Stimulated activated CD4-positive, alpha-beta T cell treated with anti-CD3 and anti-CD28 coated beads, Interleukin-2, amount 100 ng/mL, for 24 hours (primary cell): ENCODE measurements around the gene HDAC7.
A peak's percentile ranks its signal among the peaks of the same experiment; 100 is the strongest.

ENCODE experiments used
- DNase-seq, 2 donors: peaks; one replicate each; pipeline ENCODE4 v3.0.0-alpha.2; 2020

The HDAC7 gene

DNA sequence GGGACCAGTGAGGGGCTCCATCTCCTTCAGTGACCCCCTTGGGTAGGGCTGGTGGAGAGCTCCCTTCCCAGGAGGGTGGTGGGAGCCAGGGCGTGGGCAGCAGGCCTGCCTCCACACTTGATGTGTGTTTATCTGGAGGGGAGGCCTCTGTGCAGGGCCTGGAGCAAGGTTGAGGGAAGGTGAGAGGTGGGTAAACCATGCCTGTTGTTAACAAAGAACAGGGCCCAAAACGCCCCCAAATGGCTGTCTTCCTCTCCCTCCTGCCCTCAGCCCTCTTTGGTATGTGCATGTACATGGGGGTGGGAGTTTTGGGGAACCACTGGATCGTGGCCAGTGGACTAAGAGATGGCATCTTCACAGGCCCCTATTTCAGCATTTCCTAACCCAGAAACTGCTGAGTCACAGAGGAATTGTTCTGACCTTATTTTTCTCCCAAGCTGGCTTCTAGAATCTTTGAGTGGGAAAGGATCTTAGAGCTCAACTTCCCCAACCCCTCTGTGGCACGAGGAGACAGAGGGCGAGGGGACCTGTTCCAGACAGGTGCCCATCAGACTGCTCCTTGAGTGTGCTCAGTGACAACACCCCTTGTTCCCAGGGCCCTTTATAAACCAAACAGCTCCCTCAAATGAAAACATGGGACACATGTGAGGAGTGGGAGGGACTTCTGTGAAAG lies 43.1 kb downstream of the HDAC7 start:
- DNase-seq = no peak

DNA sequence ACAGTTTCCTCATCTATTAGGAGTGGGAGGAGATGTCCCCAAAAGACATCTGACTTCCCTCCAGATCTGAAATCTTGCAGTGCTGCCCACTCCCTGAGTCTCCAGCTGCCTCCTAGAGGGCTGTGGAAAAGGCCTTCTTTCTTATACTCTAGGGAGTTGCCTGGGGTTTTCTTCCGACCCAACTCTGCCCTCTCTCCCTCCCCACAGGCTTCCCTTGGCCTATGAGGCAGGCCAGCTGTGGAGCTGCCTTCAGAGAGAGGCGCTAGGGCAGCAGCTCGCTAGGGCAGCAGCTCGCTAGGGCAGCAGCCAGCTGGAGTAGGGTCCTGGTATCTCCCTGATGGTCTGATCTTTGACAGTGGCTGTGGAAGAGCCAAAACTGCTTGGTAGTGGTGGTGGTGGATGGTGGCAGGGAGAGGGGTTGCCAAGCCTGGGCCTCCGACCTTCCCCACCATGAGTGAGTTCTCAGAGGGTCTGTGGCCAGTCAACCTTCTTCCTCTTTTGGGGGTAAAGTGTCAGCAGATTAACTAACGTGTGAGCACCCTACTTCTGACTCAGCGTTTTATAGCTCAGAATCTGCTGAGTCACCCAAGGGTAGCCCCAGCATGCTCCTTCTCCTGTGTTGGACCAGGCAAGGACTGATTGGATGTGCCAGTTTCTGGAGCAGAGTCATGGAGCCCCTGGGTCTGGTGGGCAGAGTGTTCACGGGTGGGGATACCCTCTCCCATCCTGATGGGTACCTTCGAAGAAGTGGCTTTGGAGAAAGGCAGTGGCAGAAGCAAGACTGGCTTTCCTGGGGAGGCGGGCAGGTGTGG lies 44.4 kb downstream of the HDAC7 start:
- no peak for DNase-seq

DNA sequence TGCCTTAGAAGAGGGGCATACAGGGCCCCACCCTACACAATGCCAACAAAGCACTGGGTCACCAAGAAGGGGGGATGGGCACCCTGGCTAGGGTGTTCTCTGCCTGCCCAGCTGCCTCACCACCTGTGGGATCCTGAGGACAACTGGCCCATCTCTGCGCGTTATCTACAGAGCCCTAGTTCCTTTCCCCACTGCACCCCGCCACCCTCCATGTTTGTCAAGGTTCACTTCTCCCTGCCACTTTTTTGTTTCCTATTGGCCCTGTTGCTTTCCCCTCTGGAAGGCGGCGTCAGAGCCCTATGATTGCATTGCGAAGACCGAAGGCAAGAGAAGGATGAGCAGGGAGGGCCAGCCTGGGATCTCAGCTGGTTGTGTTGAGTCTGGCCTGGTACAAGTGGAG lies 45.0 kb downstream of the HDAC7 start:
- DNase-seq = no peak

DNA sequence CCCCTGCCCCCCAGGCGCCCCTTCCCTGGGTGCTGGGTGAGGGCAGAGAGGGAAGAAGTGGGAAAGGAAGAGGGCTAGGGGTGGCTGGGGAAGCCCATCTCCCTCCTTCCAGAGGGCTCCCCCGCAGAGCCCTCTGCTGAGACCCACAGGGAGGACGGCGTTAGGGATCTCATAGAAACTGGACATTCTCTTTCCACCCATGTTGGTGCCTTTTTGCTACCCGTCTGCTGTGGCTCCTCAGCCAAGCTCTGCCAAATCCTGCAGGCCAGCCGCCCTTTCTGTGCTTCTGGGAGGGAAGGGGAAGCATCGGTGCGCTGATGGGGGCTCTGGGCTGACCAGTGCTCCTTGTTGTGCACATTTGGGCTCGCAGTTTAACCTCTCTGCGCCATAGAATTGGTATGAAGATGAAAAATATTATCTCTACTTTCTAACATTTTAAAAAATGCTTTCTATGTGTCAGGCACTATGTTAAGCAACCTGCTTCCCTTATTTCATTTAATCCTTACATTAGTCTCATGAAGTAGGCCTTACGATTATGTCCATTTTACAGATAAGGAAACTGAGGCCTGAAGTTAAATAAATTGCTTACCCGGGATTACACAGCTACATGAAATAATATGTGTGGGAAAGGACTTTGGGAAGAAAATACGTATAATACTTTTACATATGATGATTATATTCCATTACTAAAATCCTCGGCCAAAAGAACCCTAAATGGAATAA lies 45.7 kb downstream of the HDAC7 start:
- DNase-seq = no peak

DNA sequence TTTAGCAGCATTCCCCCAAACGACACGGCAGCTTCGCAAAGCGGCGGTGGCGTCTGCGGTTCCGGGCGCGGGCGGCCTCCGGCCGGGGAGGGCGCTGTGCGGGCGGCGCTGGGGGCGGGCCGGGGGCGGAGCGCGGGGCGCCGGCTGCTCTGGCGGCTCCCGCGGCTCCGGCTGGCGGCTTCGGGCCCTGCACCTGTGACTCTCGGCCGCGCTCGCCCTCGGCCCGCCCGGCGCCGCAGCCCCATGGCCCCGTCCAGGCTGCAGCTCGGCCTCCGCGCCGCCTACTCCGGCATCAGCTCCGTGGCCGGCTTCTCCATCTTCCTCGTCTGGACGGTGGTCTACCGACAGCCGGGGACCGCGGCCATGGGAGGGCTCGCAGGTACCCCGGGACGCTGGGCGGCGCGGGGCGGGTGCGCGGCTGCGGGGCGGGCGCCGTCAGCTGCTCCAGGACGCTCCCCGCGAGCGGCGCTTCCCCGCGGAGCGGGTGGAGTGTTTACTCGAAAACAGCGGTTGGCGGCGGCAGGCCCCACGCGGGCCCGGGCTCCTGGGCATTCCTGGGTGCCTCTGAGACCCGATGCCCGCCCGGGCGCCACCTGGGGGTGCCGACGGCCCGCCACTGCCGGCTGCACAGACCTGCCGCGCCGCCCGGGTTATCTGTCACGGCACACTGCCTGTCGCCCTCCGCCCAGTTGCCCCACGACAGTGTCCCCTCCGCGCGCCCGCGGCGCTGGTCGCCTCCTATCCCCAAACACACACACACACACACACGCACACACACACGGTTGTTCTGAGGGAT lies 46.4 kb downstream of the HDAC7 start, which contains the start of gene SLC48A1:
SLC48A1 (plus strand) TSS at position 177 of the 796 bp plus-strand sequence; CDS start at position 244, 67 bp downstream.
- peak; percentile 71 to 80 for DNase-seq

DNA sequence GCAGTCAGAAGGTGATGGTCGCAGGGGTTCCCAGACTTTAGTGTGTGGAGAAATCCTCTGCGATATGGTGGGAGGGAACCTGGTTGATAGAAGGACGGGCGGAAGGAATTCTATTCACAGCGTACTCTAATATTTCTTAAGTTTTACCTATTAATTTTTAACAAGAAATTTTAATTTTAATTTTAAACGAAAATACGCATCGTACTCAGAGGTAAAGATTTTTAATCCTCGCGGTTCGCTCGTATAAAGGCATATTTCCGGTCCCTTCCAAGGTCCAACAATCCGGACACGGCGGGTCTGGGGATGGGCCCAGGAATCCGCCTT lies 47.0 kb downstream of the HDAC7 start:
- no peak for DNase-seq

DNA sequence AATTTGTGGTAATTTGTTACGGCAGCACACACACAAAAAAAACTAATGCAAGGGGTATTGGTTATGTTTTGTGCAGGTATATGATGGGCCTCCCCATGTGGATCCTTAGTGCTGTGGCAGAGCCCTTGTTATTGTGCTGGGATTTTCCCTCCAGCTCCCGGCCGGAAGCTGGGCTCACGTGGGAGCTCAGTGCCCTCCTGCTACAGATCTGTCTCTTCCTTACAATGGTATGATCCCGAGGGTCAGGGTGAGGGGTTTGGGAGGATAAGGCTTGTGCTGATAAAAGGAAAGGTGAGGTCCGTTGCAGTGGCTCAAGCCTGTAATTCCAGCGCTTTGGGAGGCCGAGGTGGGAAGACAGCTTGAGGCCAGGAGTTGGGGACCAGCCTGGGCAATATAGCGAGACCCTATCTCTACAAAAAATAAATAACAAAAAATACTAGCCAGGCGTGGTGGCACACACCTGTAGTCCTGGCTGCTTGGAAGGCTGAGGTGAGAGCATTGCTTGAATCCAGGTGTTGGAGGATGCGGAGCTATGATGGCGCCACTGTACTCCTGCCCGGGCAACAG lies 47.5 kb downstream of the HDAC7 start:
- no peak for DNase-seq

DNA sequence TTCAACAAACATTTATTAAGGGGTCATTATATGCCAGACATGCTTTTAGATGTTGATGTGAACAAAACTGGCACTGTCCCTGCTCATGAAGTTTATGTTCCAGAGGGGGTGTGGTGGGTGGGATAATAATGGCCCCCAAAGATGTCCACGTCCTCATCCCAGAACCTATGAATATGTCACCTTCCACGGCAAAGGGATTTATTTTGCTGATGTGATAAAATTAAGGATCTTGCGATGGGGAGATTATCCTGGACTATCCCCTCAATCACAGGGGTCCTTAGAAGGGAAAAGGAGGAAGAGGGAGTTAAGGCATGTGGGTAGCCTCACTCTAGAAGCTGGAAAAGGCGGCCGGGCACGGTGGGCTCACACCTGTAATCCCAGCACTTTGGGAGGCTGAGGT lies 48.4 kb downstream of the HDAC7 start:
- DNase-seq = no peak

DNA sequence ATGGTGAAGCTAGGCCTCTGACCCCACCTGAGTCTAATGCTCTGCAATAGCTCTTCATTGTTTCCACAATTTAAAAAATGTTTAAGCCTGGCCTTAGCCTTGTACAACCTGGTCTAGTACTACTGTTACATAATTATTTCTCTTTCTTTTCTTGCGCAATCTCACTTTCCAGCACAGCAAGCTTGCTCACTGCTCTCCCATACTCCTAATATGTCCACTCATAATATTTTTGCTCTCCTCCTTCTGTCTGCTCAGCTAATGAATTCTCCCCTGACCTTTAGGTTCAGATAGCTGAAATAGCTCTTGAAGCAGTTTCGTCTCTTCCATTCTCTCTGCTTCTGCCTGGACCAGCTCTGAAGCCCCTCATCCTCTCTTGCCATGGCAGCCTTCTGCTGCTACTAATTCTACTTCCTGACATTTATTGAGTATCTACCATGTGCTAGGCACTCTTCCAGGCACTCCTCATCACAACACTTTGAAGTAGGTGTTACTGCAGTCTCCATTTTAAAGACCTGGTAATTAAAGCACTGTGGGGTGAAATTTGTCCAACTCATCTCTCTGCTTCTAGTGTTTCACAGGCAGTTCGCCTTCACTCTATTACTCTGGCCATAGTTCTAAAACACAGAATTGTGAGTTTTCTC lies 49.5 kb downstream of the HDAC7 start:
- no peak for DNase-seq

DNA sequence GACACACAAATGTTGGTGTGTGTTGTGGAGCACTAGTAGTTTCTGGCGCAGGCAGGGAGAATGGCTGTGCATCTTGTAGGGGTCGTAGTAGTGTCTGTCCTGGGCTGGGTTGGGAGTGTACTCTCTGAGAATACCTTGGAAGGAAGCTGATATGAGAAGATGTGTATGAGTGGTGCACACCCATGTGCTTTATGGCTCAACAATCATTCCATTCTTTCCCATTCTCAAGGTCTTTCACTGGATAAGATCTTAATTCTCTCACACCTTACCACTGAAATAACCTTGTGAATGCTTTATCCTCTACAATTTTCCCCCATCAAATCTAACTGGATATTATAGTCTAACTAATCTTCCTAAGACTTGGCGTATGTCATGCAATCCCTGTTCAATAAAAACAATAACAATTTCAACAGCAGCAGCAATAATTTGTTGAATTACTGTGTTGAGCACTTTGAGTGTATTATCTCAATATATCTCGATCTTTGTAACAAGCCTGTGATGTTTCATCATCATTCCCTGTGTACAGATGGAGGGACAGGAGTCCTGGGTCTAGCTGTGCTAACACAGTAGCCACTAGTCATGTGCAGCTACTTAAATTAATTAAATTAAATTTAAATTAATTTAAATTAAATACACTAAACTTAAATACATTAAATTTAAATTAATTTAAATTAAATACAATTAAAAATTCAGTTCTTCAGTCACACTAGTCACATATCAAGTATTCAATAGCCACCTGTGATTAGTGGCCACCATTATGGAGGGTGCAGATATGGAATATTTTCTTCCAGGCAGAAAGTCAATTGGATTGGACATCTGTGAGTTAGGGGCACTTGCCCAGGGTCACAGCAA lies 50.2 kb downstream of the HDAC7 start:
- DNase-seq = no peak

DNA sequence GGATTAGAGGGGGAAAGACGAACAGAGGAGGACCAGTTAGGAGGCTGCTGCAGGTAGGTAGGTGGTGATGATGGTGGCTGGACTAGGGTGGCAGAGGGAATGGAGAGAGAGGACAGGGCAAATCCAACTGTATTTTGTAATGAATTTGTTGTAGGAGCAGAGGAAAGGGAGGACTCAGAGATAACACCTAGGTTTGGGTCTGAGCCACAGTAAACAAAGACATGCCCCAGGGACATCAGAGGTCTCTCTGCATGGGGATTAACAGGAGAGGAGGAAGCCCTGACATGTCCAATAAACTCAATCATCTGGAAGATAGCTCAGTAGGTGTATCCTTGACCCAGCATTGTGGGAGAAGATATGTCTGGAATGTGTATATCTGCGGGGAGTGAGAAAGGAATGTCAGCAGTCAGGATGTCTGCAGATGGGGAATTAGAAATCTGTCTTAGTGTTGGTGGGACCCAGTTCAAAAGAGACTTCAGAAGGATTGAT lies 51.3 kb downstream of the HDAC7 start:
- DNase-seq = no peak

DNA sequence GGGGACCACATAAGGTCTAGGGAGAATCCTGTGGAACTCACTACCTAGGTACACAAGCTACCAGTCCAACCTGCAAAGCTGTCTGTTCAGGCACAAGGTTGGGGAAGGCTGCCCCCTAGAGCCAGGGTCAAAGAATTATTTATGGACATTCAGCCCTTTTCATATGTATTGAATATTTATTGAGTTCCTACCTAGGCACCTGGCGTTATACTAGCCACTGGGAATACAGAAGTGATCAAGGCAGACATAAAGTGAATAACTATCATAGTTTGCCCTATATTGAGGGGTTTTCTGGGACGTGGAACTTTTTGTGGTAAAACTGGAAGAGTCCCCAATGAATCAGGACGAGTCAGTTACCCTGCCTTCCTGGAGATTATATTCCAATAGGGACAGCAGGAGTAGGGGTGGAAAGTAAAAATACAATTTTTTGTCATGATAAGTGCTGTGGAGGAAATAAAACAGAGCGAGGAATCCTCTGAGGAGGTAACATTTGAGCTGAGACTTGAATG lies 52.4 kb downstream of the HDAC7 start:
- peak; percentile 80 to 81 for DNase-seq

DNA sequence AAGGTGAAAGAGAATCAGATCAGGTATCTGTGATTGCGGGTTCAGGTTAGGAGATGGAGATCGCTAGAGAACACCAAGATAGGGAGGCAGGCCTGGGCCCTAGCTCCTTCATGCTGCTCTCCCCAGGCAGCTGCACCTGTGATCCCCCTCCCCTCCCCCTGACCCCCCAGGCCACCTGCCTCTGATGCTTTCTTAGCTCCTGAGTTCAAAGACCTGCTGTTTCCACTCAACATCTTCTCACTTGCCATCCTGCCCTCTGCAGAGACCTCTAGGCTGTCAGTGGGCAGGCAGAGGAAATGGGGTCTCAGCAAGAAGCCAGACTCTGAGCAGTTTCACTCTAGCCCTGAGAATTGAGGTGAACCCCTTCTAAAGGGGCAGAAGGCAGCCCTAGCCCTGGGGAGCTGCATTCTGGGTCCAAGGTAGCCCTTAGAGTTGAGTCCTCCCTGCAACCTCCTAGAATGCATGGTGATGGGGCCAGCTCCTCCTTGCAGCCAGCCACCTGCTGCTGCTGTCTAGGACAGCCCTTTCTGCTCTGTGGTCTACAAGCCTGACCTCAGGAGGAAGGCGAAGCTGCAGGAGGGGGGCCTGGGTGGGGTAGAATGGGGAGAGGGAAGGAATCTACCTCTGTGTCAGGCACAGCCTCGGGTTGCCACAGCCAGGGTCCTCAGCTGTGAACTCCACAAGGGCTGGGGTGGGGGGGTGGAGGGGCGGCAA lies 53.0 kb downstream of the HDAC7 start:
- DNase-seq = no peak

DNA sequence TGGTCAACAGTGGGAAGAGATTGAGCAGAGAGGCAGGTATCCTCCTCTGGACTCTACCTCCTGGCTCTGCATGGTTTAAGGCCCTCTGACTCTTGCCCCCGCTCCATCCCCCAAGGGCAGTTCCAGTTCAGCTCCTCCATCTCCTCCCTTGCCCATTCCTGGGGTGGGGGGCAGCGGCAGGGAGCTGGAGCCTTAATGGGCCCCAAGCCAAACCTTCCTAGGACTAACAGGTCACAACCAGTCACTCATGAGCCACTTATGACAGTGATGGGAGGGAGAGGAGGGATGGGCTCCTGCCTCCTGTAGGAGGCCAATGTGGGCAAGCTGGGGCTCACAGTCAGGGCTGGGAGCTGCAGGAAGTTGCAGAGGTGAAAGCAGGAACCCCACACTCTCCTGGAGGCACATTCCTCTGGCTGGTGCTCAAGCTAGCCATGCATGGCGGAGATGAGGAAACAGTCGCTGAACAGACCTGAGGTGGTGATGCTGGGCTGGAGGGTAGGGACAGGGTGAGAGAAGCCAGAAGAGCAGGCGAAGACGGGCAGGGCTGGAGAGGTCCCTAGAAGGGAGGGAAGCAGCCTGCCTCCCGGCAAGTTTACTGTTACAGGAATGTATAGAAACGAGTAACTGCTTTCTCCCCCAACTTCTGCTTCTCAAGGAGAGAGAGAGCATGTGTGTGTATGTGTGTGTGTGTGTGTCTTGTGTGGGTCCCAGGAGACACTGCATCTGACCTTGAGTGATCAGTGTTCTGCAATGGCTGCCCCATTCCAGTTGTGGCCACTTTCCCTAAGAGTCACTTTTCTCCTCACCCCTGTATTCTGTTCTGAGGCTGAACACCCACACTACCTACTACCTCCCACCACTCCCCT lies 56.0 kb downstream of the HDAC7 start:
- no peak for DNase-seq

DNA sequence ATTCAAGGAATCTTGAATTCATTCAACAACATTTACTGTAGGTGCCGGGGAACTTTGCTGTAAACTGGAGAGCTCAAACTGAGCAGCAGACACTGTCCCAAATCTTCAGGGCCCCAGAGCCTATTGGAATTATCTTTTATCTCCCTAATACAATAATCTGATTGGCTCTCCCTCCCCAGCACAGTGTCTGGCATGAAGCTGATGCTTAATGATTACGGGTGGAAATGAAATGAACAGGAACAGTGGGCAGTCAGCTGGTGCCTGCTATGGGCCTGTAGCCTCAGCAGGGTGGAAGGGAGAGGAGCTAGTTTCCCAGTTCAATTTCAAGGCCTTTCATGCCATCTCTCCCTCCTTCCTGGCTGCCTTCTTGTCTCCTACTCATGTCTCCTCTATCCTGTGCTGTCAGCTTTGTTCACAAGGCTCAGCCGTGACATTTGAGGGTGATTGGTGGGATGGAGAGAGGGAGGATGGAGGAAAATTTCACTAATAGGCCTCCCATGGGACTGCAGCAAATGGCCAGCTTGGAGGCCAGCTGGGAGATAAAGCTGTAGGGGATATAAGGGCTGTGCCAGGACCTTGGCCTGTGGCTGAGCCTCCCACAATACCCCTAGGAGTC lies 56.7 kb downstream of the HDAC7 start:
- DNase-seq = no peak

DNA sequence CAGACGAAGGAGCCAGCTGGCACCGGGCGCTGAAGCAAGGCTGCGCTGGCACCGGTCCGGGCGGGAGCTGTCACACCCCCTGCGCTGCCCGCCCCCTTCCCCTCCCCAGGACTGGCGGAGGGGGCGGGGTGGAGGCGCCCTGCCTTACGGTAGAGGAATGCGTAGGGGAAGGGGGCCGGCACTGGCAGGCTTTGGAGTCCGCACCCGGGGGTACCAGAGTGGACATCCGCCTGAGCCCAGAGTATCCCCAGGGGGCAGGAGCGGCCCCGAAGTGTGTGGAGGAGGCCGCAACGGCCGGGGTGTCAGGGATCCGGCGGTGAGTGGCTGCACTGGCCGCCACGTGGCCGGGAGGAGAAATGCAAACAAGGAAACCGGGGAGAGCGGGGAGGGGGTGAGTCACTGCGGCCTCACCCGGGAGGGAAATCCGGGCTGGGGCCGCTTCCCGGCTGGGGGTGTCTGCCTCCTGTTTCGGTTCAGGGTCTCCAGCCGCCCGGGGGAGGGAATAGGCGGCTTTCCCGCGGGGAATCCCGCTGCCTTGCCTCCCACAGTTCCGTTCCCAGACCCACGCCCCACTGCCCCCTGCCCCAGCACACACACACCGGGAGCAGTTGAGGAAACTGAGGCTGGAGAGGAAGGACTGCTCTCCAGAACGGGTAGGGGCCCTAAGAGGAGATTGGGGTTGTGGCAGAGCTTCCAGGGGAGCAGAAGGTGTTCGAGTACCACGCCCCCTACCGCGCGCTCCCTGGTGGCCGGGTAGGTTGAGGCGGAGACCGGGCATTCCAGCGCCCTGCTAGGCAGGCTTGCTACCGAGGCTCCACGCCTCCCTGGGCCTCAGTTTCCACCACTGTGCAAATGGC lies 60.6 kb downstream of the HDAC7 start, which contains the start of gene RAPGEF3:
RAPGEF3 (minus strand) TSS at position 47 of the 857 bp plus-strand sequence. CDS start 324 bp downstream, outside the sequence.
- DNase-seq = peak; percentile 70 to 76

DNA sequence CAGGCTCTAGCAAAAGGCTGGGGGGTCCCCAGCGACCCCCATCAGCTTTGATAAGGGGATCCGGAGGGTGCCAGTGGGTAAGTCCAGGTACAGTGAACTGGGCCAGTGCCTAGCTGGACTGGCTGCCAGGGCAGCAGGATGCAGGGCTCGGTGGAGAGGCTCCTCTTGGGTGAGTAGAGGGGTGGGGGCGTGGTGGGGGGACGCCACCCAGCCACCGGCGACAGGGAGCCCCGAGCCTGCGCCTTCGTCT lies 61.2 kb downstream of the HDAC7 start:
- DNase-seq = no peak
